ENCODE results near the gene ITFG1. TPM values are rescaled to one million over a fixed set of nuclear protein-coding genes. Genes with fewer than 3 reads are reported as not detected.

ITFG1 gene
- total and polyA plus RNA-seq, 9 of the 15 experiments (the other 6 are each of a cell fraction or from before 2014, with no cell fraction given), result 17.1 to 83.5 (median 35.8) TPM

- Histone ChIP-seq H3K27me3 (ENCODE audit: control insufficient read depth in 2 of 2, insufficient read depth in 2 of 2, low read length in 2 of 2) (no peaks in the 10 kb centered on the region), H3K36me3 (ENCODE audit: control insufficient read depth, insufficient read depth, low read length) (0 out of 3 replicates have a peak, but pooled peaks cover 5% of the 10 kb centered on the region), H3K27ac (ENCODE audit: extremely low read depth, low read depth, low read length) (no peak overlapping the region), H3K9me1 (ENCODE audit: control insufficient read depth, insufficient read depth, low read length) (no peaks in the 10 kb centered on the region), H4K20me1 (replicated peaks; ENCODE audit: control insufficient read depth, insufficient read depth, low read length) (no peaks in the 10 kb centered on the region), H3K9ac (ENCODE audit: insufficient read depth in 1 of 2, low read depth in 2 of 2, low read length in 2 of 2) (no peak overlapping the region), H3K4me2 (ENCODE audit: insufficient read depth, low read length) (no peak overlapping the region), H3K4me1 (replicated peaks in 1 of 2; ENCODE audit: control insufficient read depth in 2 of 2, insufficient read depth in 2 of 2, low read length in 2 of 2) (no peaks in the 10 kb centered on the region), H3K4me3 (no peak overlapping the region), H3K79me2 (ENCODE audit: control insufficient read depth, insufficient read depth, low read length) (no peaks in the 10 kb centered on the region), H3K9me3 (replicated peaks; ENCODE audit: control insufficient read depth, insufficient read depth, low read depth, low read length) (no peaks in the 10 kb centered on the region), H2AFZ (ENCODE audit: low read depth, low read length) (no peak overlapping the region)
- no peak for DNase-seq (ENCODE audit: extremely low read depth in 1 of 4, low spot score in 3 of 4)
- no peak for FAIRE-seq
- ATAC-seq, result no peak
- CTCF ChIA-PET (ENCODE audit: low intra/inter-chr PET ratio), result no interaction called here
- WGBS (ENCODE audit: insufficient coverage, low coverage, missing lambda C conversion rate), result 76% methylated on average over 6 of the region's 6 CpGs
- BruUV-seq (replicated peaks), result no TSS peak
- in situ Hi-C loops (cut with MboI), result no loop called here
- intact Hi-C loops (cut with micrococcal nuclease), result no loop called here
- POLR2A ChIA-PET, result no interaction called here
- TF ChIP-seq STAT6 (CRISPR knock-in tag; IDR thresholded peaks at IDR 0.05), result no peak
- TF ChIP-seq ATF6 (CRISPR knock-in tag; IDR thresholded peaks at IDR 0.05), result no peak
- TF ChIP-seq ZFP1 (CRISPR knock-in tag; IDR thresholded peaks at IDR 0.05), result no peak
- TF ChIP-seq ARID4B (CRISPR knock-in tag; IDR thresholded peaks at IDR 0.05), result no peak
- no peak for TF ChIP-seq KLF6 (CRISPR knock-in tag; IDR thresholded peaks at IDR 0.05; ENCODE audit: borderline replicate concordance)
- no peak for TF ChIP-seq RBM15 (IDR thresholded peaks at IDR 0.05; ENCODE audit: insufficient read depth, low read length)
- TF ChIP-seq ATF3 (IDR thresholded peaks at IDR 0.05), result no peak
- no peak for TF ChIP-seq ATF3 (CRISPR knock-in tag; conservative IDR thresholded peaks at IDR 0.05)
- TF ChIP-seq ESRRB (CRISPR knock-in tag; IDR thresholded peaks at IDR 0.05; ENCODE audit: borderline replicate concordance), result no peak
- TF ChIP-seq TARDBP (IDR thresholded peaks at IDR 0.05), result no peak
- TF ChIP-seq NFE2 (IDR thresholded peaks at IDR 0.05; ENCODE audit: low read depth), result no peak
- TF ChIP-seq POLR2G (IDR thresholded peaks at IDR 0.05; ENCODE audit: low read depth, low read length), result no peak
- no peak for TF ChIP-seq SP1 (CRISPR knock-in tag; IDR thresholded peaks at IDR 0.05)
Measured at GRCh38 chr16:47197536-47198179, 263.2 kb downstream of the ITFG1 start.
